ENCODE measurements around the gene PCOLCE2.

DNA sequence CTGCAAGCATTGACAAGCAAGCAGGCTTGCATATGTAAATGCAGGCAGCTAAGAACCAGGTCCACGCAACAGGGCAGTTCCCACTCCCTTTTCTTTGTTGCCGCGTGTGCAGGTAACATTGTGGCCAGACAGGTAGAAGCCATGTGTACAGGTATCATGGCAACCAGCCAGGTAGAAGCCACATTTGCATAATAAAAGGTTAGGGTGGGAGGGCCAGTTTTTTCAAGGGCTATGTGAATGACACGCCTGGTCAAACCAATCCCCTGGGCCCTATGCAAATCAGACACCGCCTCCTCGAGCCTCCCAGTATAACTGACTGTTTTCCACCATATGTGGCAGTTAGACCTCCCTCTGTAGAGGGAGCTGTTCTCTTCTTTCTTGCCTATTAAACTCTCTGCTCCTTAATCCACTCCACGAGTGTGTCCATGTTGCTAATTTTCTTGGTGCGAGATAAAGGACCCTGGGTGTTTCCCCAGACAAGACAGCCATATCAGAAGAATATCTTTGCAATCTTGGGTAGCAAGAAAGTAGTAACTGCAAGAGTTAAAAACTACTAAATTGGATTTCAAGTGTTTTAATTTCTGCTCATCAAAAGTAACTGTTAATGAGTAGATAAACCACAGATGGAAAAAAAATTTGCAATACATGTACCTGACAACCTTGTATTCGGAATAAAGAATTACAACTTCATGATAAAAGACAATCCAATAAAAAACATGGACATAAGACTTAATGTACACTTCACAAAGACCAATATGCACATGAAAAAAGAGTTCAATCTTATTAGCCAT is 21.8 kb downstream of the PCOLCE2 start:
- TF ChIP-seq, protein P1, sequence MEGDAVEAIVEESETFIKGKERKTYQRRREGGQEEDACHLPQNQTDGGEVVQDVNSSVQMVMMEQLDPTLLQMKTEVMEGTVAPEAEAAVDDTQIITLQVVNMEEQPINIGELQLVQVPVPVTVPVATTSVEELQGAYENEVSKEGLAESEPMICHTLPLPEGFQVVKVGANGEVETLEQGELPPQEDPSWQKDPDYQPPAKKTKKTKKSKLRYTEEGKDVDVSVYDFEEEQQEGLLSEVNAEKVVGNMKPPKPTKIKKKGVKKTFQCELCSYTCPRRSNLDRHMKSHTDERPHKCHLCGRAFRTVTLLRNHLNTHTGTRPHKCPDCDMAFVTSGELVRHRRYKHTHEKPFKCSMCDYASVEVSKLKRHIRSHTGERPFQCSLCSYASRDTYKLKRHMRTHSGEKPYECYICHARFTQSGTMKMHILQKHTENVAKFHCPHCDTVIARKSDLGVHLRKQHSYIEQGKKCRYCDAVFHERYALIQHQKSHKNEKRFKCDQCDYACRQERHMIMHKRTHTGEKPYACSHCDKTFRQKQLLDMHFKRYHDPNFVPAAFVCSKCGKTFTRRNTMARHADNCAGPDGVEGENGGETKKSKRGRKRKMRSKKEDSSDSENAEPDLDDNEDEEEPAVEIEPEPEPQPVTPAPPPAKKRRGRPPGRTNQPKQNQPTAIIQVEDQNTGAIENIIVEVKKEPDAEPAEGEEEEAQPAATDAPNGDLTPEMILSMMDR (conservative IDR thresholded peaks at IDR 0.05 in 1 of 2, IDR thresholded peaks at IDR 0.05 in 1 of 2; ENCODE audit: low read depth in 1 of 2, low read length in 2 of 2) = no peak
- TF ChIP-seq EZH2 (IDR thresholded peaks at IDR 0.05; ENCODE audit: low read length, missing control alignments) = no peak
